ENCODE data around the gene SEC14L2. TPM values are rescaled to one million over a fixed set of nuclear protein-coding genes. Genes with fewer than 3 reads are reported as not detected.

SEC14L2 gene
- total RNA-seq, 1 experiment from 2014 or later: 8.2 TPM

- Histone ChIP-seq H3T11ph (ENCODE audit: low read length) (no peak overlapping the region), H4K20me1 (ENCODE audit: control insufficient read depth, insufficient read depth, insufficient read length) (no peaks in the 10 kb centered on the region), H3K4me2 (ENCODE audit: insufficient read depth, insufficient read length, low read length) (no peak overlapping the region), H4K91ac (ENCODE audit: insufficient read length, low read depth, low read length) (no peak overlapping the region), H3K9ac (ENCODE audit: extremely low read depth, insufficient read length, low read length) (no peak overlapping the region), H3K4ac (ENCODE audit: low read depth, low read length) (no peak overlapping the region), H3K27me3 (ENCODE audit: insufficient read depth, low read length) (no peaks in the 10 kb centered on the region), H3K56ac (ENCODE audit: insufficient read length, low read depth, low read length) (no peak overlapping the region), H2BK15ac (ENCODE audit: low read depth, low read length) (no peak overlapping the region), H2AFZ (ENCODE audit: low read length) (no peak overlapping the region), H2BK120ac (ENCODE audit: low read depth, low read length, poor library complexity, severe bottlenecking) (no peak overlapping the region), H2BK5ac (ENCODE audit: insufficient read length, low read length) (no peak overlapping the region), H2BK12ac (ENCODE audit: insufficient read length, low read depth, low read length) (no peak overlapping the region), H4K5ac (ENCODE audit: insufficient read length, low read depth, low read length) (no peak overlapping the region), H3K23ac (ENCODE audit: insufficient read length, low read depth, low read length) (no peak overlapping the region), H3K27ac (ENCODE audit: insufficient read length, low read depth, low read length) (no peak overlapping the region), H4K8ac (replicated peaks; ENCODE audit: insufficient read length, low read depth, low read length) (no peak overlapping the region), H3K79me1 (ENCODE audit: insufficient read depth, low read depth, low read length, poor library complexity, severe bottlenecking) (no peaks in the 10 kb centered on the region), H2BK20ac (ENCODE audit: low read depth, low read length, poor library complexity, severe bottlenecking) (no peak overlapping the region), H3K18ac (ENCODE audit: insufficient read length, low read depth, low read length) (no peak overlapping the region), H3K9me3 (ENCODE audit: control insufficient read depth, low read depth, low read length) (no peaks in the 10 kb centered on the region), H2AK5ac (ENCODE audit: insufficient read length, low read length) (no peak overlapping the region), H3K4me1 (ENCODE audit: insufficient read depth, low read length) (no peaks in the 10 kb centered on the region), H3K14ac (ENCODE audit: insufficient read depth, low read length) (no peak overlapping the region), H3K23me2 (ENCODE audit: insufficient read length, low read depth, low read length, poor library complexity, severe bottlenecking) (peaks cover 6% of the 10 kb centered on the region), H3K79me2 (ENCODE audit: insufficient read depth, low read length) (no peaks in the 10 kb centered on the region)
- peaks cover 0 to 3% of the 10 kb centered on the region in 2 experiments; a peak in 1 of 5 replicates for H3K9me3 Mint-ChIP-seq
- TF ChIP-seq CTCF (conservative IDR thresholded peaks at IDR 0.05): no peak
- peaks cover 8 to 12% of the 10 kb centered on the region in 2 experiments for H3K4me1 Mint-ChIP-seq
- H3K4me3 Mint-ChIP-seq: no peak overlapping the region
- H3K36me3 Mint-ChIP-seq (ENCODE audit: insufficient read depth in 1 of 3, low read depth in 3 of 3): peaks cover 2 to 33% (median 29%) of the 10 kb centered on the region in 3 experiments; a peak in 6 of 7 replicates
- no peak for DNase-seq
- H3K27me3 Mint-ChIP-seq (ENCODE audit: low read depth): peaks cover 4% of the 10 kb centered on the region
- no CpG with 5 or more reads among the region's 3 CpGs for WGBS (ENCODE audit: extremely low coverage, insufficient read length, low lambda C conversion rate)
- H3K27ac Mint-ChIP-seq: no peak overlapping the region
Measured at GRCh38 chr22:30383061-30383460, 13.8 kb upstream of the SEC14L2 start.
